ENCODE data around the gene NGEF.

NGEF gene, protein sequence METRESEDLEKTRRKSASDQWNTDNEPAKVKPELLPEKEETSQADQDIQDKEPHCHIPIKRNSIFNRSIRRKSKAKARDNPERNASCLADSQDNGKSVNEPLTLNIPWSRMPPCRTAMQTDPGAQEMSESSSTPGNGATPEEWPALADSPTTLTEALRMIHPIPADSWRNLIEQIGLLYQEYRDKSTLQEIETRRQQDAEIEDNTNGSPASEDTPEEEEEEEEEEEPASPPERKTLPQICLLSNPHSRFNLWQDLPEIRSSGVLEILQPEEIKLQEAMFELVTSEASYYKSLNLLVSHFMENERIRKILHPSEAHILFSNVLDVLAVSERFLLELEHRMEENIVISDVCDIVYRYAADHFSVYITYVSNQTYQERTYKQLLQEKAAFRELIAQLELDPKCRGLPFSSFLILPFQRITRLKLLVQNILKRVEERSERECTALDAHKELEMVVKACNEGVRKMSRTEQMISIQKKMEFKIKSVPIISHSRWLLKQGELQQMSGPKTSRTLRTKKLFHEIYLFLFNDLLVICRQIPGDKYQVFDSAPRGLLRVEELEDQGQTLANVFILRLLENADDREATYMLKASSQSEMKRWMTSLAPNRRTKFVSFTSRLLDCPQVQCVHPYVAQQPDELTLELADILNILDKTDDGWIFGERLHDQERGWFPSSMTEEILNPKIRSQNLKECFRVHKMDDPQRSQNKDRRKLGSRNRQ
- long read RNA-seq: 0 reads

DNA sequence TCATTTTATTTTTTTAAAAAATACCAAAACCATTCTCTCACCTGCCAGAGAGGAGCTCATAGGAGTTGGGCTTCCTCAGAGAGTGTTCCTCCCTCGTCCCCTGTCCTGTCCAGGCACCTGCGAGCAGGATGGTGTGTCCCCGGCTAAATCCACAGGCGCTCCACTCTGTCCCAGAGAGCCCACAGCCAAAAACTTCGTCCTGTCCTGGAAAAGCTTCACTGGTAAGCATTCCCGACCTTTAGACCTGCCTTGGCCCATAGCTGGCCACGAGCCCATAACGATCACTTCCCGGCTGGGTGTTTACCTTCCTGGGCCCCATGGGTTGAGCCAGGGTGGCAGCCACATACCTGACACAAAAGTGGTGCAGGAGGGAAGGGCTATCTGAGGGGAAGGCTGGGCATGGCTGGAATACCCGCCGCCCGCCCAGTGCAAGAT lies at the start of gene NGEF:
Gene NGEF (minus strand): TSS at position 230 of the 435 bp plus-strand sequence. CDS start 38,366 bp downstream, outside the sequence.
- Histone ChIP-seq H3K4me3 (replicated peaks; ENCODE audit: insufficient read depth, low read length) (no peak within 1 kb of the TSS), H3K27me3 (ENCODE audit: insufficient read depth, poor library complexity, severe bottlenecking) (no peaks in the 10 kb centered on the region), H3K27ac (replicated peaks) (no peak within 1 kb of the TSS)
- TF ChIP-seq, protein P1, sequence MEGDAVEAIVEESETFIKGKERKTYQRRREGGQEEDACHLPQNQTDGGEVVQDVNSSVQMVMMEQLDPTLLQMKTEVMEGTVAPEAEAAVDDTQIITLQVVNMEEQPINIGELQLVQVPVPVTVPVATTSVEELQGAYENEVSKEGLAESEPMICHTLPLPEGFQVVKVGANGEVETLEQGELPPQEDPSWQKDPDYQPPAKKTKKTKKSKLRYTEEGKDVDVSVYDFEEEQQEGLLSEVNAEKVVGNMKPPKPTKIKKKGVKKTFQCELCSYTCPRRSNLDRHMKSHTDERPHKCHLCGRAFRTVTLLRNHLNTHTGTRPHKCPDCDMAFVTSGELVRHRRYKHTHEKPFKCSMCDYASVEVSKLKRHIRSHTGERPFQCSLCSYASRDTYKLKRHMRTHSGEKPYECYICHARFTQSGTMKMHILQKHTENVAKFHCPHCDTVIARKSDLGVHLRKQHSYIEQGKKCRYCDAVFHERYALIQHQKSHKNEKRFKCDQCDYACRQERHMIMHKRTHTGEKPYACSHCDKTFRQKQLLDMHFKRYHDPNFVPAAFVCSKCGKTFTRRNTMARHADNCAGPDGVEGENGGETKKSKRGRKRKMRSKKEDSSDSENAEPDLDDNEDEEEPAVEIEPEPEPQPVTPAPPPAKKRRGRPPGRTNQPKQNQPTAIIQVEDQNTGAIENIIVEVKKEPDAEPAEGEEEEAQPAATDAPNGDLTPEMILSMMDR (IDR thresholded peaks at IDR 0.05; ENCODE audit: insufficient read depth, low read length): no peak
- TF ChIP-seq, protein P2, sequence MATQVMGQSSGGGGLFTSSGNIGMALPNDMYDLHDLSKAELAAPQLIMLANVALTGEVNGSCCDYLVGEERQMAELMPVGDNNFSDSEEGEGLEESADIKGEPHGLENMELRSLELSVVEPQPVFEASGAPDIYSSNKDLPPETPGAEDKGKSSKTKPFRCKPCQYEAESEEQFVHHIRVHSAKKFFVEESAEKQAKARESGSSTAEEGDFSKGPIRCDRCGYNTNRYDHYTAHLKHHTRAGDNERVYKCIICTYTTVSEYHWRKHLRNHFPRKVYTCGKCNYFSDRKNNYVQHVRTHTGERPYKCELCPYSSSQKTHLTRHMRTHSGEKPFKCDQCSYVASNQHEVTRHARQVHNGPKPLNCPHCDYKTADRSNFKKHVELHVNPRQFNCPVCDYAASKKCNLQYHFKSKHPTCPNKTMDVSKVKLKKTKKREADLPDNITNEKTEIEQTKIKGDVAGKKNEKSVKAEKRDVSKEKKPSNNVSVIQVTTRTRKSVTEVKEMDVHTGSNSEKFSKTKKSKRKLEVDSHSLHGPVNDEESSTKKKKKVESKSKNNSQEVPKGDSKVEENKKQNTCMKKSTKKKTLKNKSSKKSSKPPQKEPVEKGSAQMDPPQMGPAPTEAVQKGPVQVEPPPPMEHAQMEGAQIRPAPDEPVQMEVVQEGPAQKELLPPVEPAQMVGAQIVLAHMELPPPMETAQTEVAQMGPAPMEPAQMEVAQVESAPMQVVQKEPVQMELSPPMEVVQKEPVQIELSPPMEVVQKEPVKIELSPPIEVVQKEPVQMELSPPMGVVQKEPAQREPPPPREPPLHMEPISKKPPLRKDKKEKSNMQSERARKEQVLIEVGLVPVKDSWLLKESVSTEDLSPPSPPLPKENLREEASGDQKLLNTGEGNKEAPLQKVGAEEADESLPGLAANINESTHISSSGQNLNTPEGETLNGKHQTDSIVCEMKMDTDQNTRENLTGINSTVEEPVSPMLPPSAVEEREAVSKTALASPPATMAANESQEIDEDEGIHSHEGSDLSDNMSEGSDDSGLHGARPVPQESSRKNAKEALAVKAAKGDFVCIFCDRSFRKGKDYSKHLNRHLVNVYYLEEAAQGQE (IDR thresholded peaks at IDR 0.05; ENCODE audit: insufficient replicate concordance, low read depth): no peak
- TF ChIP-seq GABPA (IDR thresholded peaks at IDR 0.05; ENCODE audit: low read depth) (no peak), SPI1 (IDR thresholded peaks at IDR 0.05; ENCODE audit: borderline replicate concordance, low read depth) (no peak), POLR2AphosphoS5 (IDR thresholded peaks at IDR 0.05; ENCODE audit: low read depth) (no peak)
- DNase-seq (ENCODE audit: low read depth in 1 of 2, low spot score in 1 of 2): no peak

DNA sequence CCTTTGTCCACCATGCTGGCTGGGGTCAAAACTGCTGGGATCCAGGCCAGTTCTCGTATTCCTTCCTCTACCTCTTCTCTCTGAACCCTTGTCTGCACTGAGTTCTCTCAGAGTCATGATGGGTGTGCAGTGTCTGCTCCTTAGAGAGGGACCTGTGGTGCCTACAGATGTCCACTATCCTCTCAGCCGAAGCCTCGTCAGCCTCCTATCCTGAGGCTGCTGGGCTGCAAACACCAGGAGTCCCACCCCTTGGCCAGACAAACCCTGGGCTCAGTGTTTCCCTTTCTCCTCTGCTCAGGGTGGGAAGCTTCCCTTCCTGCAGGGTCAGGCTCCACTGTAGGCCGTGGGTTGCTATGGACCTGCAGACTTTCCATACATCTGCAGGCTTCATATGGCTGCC lies 49.4 kb upstream of the NGEF start:
- peak overlapping the region; percentile 86 for H3K4me3 ChIP-seq (replicated peaks; ENCODE audit: insufficient read depth, low read length)
- TF ChIP-seq, protein P2 (IDR thresholded peaks at IDR 0.05; ENCODE audit: insufficient replicate concordance, low read depth): no peak
- TF ChIP-seq, protein P1 (IDR thresholded peaks at IDR 0.05; ENCODE audit: insufficient read depth, low read length): no peak
- TF ChIP-seq SPI1 (IDR thresholded peaks at IDR 0.05; ENCODE audit: borderline replicate concordance, low read depth) (no peak), POLR2AphosphoS5 (IDR thresholded peaks at IDR 0.05; ENCODE audit: low read depth) (no peak), GABPA (IDR thresholded peaks at IDR 0.05; ENCODE audit: low read depth) (no peak)
- peak overlapping the region; percentile 98 for H3K27ac ChIP-seq (replicated peaks)

DNA sequence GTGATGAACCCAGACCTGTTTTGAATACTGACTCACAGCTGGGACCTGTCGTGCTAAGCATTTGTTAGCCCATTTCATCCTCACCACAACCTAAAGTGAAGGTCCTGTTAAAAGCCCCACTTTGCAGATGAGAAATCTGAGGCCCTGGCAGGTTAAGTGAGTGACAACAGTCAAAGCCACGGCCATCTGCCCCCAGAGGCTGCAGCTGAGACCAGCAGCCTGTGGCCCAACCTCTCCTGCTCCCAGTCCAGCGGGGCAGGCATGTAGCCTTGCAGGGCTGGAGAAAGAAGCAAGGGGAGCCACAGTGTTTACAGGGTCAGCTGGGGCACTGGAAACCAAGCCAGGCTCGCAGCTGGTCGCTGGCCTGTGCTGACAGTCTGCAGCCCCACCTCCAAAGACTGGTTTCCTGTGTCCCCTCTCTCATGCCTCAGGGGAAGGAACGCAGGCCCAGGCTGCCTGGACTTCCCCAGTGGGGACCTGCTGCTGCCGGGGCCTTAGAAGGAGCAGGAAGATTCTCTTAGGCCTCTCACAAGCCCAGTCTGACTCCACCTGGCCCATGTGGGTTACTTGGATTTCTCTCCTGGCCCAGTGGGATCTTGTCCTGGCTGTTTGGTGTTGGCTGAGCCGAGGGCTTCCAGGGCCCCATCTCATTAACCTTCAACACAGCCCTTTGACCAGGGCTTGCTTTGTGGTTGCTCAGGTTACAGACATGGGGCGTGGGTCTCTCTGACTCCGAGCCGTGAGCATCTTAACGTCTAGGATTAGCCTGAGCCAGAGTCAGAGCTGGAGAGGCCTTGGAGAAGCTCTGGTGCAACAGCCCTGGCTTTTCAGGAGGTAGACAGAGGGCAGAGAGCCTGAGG lies 48.8 kb upstream of the NGEF start:
- peak overlapping the region; percentile 98 for H3K27ac ChIP-seq (replicated peaks)
- DNase-seq (ENCODE audit: low read depth in 1 of 2, low spot score in 1 of 2): peak in 1 of 2 experiments; percentile 51

More for the DNA sequence above, 49.4 kb upstream of the NGEF start:
- no peaks in the 10 kb centered on the region for H3K27me3 ChIP-seq (ENCODE audit: insufficient read depth, poor library complexity, severe bottlenecking)
- DNase-seq (ENCODE audit: low read depth in 1 of 2, low spot score in 1 of 2): no peak

More for the DNA sequence above, 48.8 kb upstream of the NGEF start:
- Histone ChIP-seq H3K27me3 (ENCODE audit: insufficient read depth, poor library complexity, severe bottlenecking) (no peaks in the 10 kb centered on the region), H3K4me3 (replicated peaks; ENCODE audit: insufficient read depth, low read length) (peak overlapping the region; percentile 86)
- TF ChIP-seq GABPA (IDR thresholded peaks at IDR 0.05; ENCODE audit: low read depth) (no peak), SPI1 (IDR thresholded peaks at IDR 0.05; ENCODE audit: borderline replicate concordance, low read depth) (0 out of 2 replicates have a peak, but pooled peaks have one; percentile 21)
- TF ChIP-seq, protein P1 (IDR thresholded peaks at IDR 0.05; ENCODE audit: insufficient read depth, low read length): peak; percentile 34
